AG09319 (cell line): Measurements from ENCODE around the gene UPB1.

Experiments used
- DNase-seq: peaks from one replicate; pipeline ENCODE4 v3.0.0-alpha.2; 2010; ENCODE audit warnings: low read depth; ENCODE audit errors: extremely low read depth
- TF ChIP-seq, protein P1 (sequence below): IDR thresholded peaks from 2 replicates; pipeline ENCODE4 v1.5.1; 2011; ENCODE audit warnings: low read depth, mild to moderate bottlenecking, inconsistent platforms, low read length, moderate library complexity

UPB1 gene

GRCh38 chr22:24466716-24467328, 28.3 kb upstream of the UPB1 start:
- no peak for DNase-seq

GRCh38 chr22:24467340-24467739, 27.8 kb upstream of the UPB1 start:
- DNase-seq: no peak
- TF ChIP-seq, protein P1, sequence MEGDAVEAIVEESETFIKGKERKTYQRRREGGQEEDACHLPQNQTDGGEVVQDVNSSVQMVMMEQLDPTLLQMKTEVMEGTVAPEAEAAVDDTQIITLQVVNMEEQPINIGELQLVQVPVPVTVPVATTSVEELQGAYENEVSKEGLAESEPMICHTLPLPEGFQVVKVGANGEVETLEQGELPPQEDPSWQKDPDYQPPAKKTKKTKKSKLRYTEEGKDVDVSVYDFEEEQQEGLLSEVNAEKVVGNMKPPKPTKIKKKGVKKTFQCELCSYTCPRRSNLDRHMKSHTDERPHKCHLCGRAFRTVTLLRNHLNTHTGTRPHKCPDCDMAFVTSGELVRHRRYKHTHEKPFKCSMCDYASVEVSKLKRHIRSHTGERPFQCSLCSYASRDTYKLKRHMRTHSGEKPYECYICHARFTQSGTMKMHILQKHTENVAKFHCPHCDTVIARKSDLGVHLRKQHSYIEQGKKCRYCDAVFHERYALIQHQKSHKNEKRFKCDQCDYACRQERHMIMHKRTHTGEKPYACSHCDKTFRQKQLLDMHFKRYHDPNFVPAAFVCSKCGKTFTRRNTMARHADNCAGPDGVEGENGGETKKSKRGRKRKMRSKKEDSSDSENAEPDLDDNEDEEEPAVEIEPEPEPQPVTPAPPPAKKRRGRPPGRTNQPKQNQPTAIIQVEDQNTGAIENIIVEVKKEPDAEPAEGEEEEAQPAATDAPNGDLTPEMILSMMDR: no peak

More at GRCh38 chr22:24466716-24467328, 28.3 kb upstream of the UPB1 start:
- TF ChIP-seq, protein P1: no peak

GRCh38 chr22:24471570-24471969, 23.6 kb upstream of the UPB1 start:
- TF ChIP-seq, protein P1: no peak
- DNase-seq: no peak

- DNase-seq: no peak
- TF ChIP-seq, protein P1: no peak
Observed at GRCh38 chr22:24473284-24473683, 21.8 kb upstream of the UPB1 start.

GRCh38 chr22:24474221-24474620, 20.9 kb upstream of the UPB1 start:
- TF ChIP-seq, protein P1: no peak
- DNase-seq: peak; percentile 23

DNA sequence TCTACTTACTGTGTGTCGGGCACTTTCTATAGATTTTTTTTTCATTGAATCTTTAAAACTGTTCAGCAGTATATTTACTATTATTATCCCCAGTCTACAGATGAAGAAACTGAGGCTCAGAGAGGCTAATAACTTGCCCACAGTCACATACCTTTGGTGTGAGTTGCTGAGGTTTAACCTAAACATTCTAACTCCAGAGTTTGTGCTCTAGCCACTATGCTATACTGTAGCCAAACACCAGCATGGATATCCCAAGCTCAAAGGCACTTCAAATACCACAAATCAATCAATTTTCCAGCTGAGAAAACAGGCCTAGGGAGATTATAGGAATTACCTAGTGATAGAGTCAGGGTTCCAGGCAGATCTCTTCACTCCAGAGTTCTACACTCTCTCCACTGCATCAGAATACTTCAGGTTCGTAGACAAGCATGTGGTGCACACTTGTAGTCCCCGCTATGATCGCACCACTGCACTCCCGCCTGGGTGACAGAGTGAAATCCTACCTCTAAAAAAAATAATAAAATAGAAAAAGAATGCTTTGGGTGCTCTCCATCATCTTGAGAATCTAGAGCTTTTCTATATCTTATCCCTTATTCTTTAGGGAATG, 20.4 kb upstream of the UPB1 start:
- DNase-seq: no peak
- TF ChIP-seq, protein P1: no peak

GRCh38 chr22:24481641-24482040, 13.5 kb upstream of the UPB1 start:
- TF ChIP-seq, protein P1: no peak
- no peak for DNase-seq
